ENCODE results near the gene LAMA2. TPM values are rescaled to one million over a fixed set of nuclear protein-coding genes. Genes with fewer than 3 reads are reported as not detected.

Gene LAMA2
- total RNA-seq, 1 experiment from 2014 or later = 1.3 TPM

GRCh38 chr6:129488313-129488712 is 605.4 kb downstream of the LAMA2 start:
- in situ Hi-C loops (cut with HindIII; ENCODE audit: low pct_unique_long_range_greater_than_20kb, low sequenced_read_pairs) = no loop called here
- DNase-seq (ENCODE audit: low read depth, low spot score) = no peak

GRCh38 chr6:129489215-129489765 is 606.4 kb downstream of the LAMA2 start:
- DNase-seq (ENCODE audit: low read depth, low spot score) = no peak
- in situ Hi-C loops (cut with HindIII; ENCODE audit: low pct_unique_long_range_greater_than_20kb, low sequenced_read_pairs) = no loop called here

- in situ Hi-C loops (cut with HindIII; ENCODE audit: low pct_unique_long_range_greater_than_20kb, low sequenced_read_pairs) = no loop called here
- DNase-seq (ENCODE audit: low read depth, low spot score) = peak; percentile 84
Observed at GRCh38 chr6:129490521-129491255, 607.8 kb downstream of the LAMA2 start.

GRCh38 chr6:129491436-129491835 is 608.5 kb downstream of the LAMA2 start:
- in situ Hi-C loops (cut with HindIII; ENCODE audit: low pct_unique_long_range_greater_than_20kb, low sequenced_read_pairs) = no loop called here
- peak; percentile 11 for DNase-seq (ENCODE audit: low read depth, low spot score)

GRCh38 chr6:129492260-129492659 is 609.3 kb downstream of the LAMA2 start:
- in situ Hi-C loops (cut with HindIII; ENCODE audit: low pct_unique_long_range_greater_than_20kb, low sequenced_read_pairs) = no loop called here

GRCh38 chr6:129493354-129493902 is 610.5 kb downstream of the LAMA2 start:
- in situ Hi-C loops (cut with HindIII; ENCODE audit: low pct_unique_long_range_greater_than_20kb, low sequenced_read_pairs) = no loop called here
- no peak for DNase-seq (ENCODE audit: low read depth, low spot score)

More at GRCh38 chr6:129492260-129492659, 609.3 kb downstream of the LAMA2 start:
- no peak for DNase-seq (ENCODE audit: low read depth, low spot score)

- no peak for DNase-seq (ENCODE audit: low read depth, low spot score)
- in situ Hi-C loops (cut with HindIII; ENCODE audit: low pct_unique_long_range_greater_than_20kb, low sequenced_read_pairs) = no loop called here
Observed at GRCh38 chr6:129494099-129494498, 611.2 kb downstream of the LAMA2 start.

GRCh38 chr6:129494586-129494985 is 611.6 kb downstream of the LAMA2 start:
- DNase-seq (ENCODE audit: low read depth, low spot score) = no peak
- in situ Hi-C loops (cut with HindIII; ENCODE audit: low pct_unique_long_range_greater_than_20kb, low sequenced_read_pairs) = no loop called here

GRCh38 chr6:129495652-129496051 is 612.7 kb downstream of the LAMA2 start:
- no peak for DNase-seq (ENCODE audit: low read depth, low spot score)
- in situ Hi-C loops (cut with HindIII; ENCODE audit: low pct_unique_long_range_greater_than_20kb, low sequenced_read_pairs) = no loop called here

- in situ Hi-C loops (cut with HindIII; ENCODE audit: low pct_unique_long_range_greater_than_20kb, low sequenced_read_pairs) = no loop called here
- no peak for DNase-seq (ENCODE audit: low read depth, low spot score)
Observed at GRCh38 chr6:129497481-129498441, 614.8 kb downstream of the LAMA2 start.

GRCh38 chr6:129498541-129498940 is 615.6 kb downstream of the LAMA2 start:
- DNase-seq (ENCODE audit: low read depth, low spot score) = no peak
- in situ Hi-C loops (cut with HindIII; ENCODE audit: low pct_unique_long_range_greater_than_20kb, low sequenced_read_pairs) = no loop called here

- peak; percentile 77 for DNase-seq (ENCODE audit: low read depth, low spot score)
- in situ Hi-C loops (cut with HindIII; ENCODE audit: low pct_unique_long_range_greater_than_20kb, low sequenced_read_pairs) = no loop called here
Observed at GRCh38 chr6:129498950-129499842, 616.3 kb downstream of the LAMA2 start.

GRCh38 chr6:129499843-129500219 is 616.9 kb downstream of the LAMA2 start:
- DNase-seq (ENCODE audit: low read depth, low spot score) = no peak
- in situ Hi-C loops (cut with HindIII; ENCODE audit: low pct_unique_long_range_greater_than_20kb, low sequenced_read_pairs) = no loop called here

GRCh38 chr6:129500958-129501739 is 618.2 kb downstream of the LAMA2 start:
- DNase-seq (ENCODE audit: low read depth, low spot score) = peak; percentile 90
- in situ Hi-C loops (cut with HindIII; ENCODE audit: low pct_unique_long_range_greater_than_20kb, low sequenced_read_pairs) = no loop called here

- peak; percentile 8 for DNase-seq (ENCODE audit: low read depth, low spot score)
- in situ Hi-C loops (cut with HindIII; ENCODE audit: low pct_unique_long_range_greater_than_20kb, low sequenced_read_pairs) = no loop called here
Observed at GRCh38 chr6:129501740-129502660, 619.1 kb downstream of the LAMA2 start.

- DNase-seq (ENCODE audit: low read depth, low spot score) = no peak
- in situ Hi-C loops (cut with HindIII; ENCODE audit: low pct_unique_long_range_greater_than_20kb, low sequenced_read_pairs) = no loop called here
Observed at GRCh38 chr6:129504456-129504855, 621.5 kb downstream of the LAMA2 start.
